Activated B cell treated with CpG ODN at 0.5 μM for 24 hours (primary cell): ENCODE results near the gene RPL7A. TPM values are rescaled to one million over a fixed set of nuclear protein-coding genes. Genes with fewer than 3 reads are reported as not detected.

ENCODE experiments used
- ATAC-seq: fragments of 200-7000 bp; cut with Tn5 transposase; one replicate; pipeline ENCODE4 v1.10.0; 2021; ENCODE audit warnings: low read depth, mild to moderate bottlenecking, moderate library complexity
- CTCF ChIA-PET: fragments of 350-600 bp; sonication (Branson Sonifier 250); formaldehyde crosslinking; loops from one replicate; lab custom pipeline; 2021; ENCODE audit warnings: antibody characterized with exemption; lab: Charles Lee
- POLR2A ChIA-PET: fragments of 350-600 bp; sonication (Branson Sonifier 250); formaldehyde crosslinking; loops from one replicate; lab custom pipeline; 2021; ENCODE audit warnings: antibody characterized with exemption; lab: Charles Lee
- DNase-seq: peaks from one replicate; pipeline ENCODE4 v3.0.0; 2022
- H3K27ac Mint-ChIP-seq: one replicate; pipeline ENCODE4 v1.8.0; 2020; ENCODE audit warnings: mixed read lengths
- H3K27me3 Mint-ChIP-seq: one replicate; pipeline ENCODE4 v1.8.0; 2021; ENCODE audit warnings: mixed read lengths
- H3K36me3 Mint-ChIP-seq: one replicate; pipeline ENCODE4 v1.8.0; 2021; ENCODE audit warnings: low read depth, mixed read lengths
- H3K4me1 Mint-ChIP-seq: one replicate; pipeline ENCODE4 v1.8.0; 2021; ENCODE audit warnings: mixed read lengths
- H3K4me3 Mint-ChIP-seq: one replicate; pipeline ENCODE4 v1.8.0; 2020; ENCODE audit warnings: mild to moderate bottlenecking, mixed read lengths
- H3K9me3 Mint-ChIP-seq: one replicate; pipeline ENCODE4 v1.8.0; 2020; ENCODE audit warnings: mixed read lengths
- intact Hi-C: fragments of 100-400 bp; cut with micrococcal nuclease; formaldehyde crosslinking; loops from one replicate; pipeline ENCODE4 v1.15.1; 2024
- total RNA-seq: library from RNA; stranded (reverse); gene quantifications from 2 replicates; pipeline ENCODE4 v1.2.3, GENCODE V29; 2022
- TF ChIP-seq, protein P1 (sequence below): fragments of 200-600 bp; IDR thresholded peaks from one replicate; pipeline ENCODE4 v1.8.0; 2022; ENCODE audit warnings: antibody characterized with exemption, mild to moderate bottlenecking

RPL7A gene
- total RNA-seq, 1 donor from 2014 or later, result 3,786 TPM

DNA sequence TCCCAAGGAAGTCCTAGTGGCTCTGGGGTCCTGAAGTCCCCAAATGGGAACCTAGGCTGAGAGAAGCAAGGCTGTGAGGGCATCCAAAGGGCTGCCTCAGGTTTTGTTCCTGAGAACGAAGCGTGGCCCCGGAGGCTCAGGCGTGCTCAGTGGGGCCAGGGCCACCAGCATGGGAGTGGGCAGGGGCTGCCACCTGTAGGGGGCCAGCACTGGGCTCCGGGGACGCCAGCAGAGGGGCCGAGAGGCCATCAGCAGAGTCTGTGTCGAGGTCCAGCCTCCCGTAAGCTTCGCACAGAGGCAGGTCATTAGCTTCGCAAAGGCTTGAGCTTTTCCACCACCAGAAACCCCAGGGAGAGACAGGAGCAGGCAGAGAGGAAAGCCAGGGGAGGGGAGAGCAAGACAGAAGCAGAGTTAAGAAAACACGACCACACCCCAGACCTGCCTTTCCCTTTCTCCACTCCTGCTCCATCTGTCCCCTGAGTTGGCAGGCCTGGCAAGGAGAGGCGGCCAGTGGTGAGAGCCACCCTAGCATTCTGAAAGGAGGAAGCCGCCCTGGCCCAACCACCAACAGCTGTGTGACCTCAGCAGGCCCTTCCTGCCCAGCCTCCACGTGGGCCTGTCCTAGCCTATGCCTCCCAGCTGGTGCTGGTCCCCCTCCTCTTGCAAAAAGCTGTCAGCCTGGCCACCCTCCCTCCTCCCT is 6.5 kb upstream of the RPL7A start:
- intact Hi-C loops, result no loop called here
- CTCF ChIA-PET, result interaction anchor here (1.4 kb wide), 1 partner anchor 9 kb away, joined by 5 read pairs; no protein-coding TSS in a partner anchor

DNA sequence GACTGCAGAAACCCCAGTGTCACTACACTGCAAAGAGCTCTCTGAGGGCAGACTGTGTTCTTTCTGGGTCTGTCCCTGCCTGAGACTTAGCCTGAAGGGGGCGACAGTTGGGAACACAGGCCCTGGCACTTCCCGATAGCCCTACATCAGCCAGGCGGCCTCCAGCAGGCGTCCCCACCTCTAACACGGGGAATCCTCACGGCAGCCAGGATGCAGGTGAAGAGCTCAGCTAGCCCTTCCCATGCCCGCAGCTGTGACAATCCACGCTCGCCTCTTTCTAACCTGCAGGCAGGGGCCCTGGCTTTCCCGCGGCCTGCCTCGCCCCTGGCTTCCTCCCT is 6.0 kb upstream of the RPL7A start:
- intact Hi-C loops, result no loop called here
- Mint-ChIP-seq H3K4me3 (no peak overlapping the region), H3K9me3 (no peaks in the 10 kb centered on the region), H3K36me3 (peaks cover 68% of the 10 kb centered on the region), H3K27me3 (no peaks in the 10 kb centered on the region), H3K27ac (peak overlapping the region; percentile 73), H3K4me1 (peaks cover 53% of the 10 kb centered on the region)
- DNase-seq (no peak), ATAC-seq (no peak)
- TF ChIP-seq, protein P1, sequence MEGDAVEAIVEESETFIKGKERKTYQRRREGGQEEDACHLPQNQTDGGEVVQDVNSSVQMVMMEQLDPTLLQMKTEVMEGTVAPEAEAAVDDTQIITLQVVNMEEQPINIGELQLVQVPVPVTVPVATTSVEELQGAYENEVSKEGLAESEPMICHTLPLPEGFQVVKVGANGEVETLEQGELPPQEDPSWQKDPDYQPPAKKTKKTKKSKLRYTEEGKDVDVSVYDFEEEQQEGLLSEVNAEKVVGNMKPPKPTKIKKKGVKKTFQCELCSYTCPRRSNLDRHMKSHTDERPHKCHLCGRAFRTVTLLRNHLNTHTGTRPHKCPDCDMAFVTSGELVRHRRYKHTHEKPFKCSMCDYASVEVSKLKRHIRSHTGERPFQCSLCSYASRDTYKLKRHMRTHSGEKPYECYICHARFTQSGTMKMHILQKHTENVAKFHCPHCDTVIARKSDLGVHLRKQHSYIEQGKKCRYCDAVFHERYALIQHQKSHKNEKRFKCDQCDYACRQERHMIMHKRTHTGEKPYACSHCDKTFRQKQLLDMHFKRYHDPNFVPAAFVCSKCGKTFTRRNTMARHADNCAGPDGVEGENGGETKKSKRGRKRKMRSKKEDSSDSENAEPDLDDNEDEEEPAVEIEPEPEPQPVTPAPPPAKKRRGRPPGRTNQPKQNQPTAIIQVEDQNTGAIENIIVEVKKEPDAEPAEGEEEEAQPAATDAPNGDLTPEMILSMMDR, result no peak
- ChIA-PET CTCF (no interaction called here), POLR2A (interaction anchor here (1.1 to 1.8 kb wide), 3 partner anchors 10 to 311 kb away, joined by 3 to 5 read pairs (median 4); partner anchors contain the start of gene GTF3C5)

More for the DNA sequence above, 6.5 kb upstream of the RPL7A start:
- TF ChIP-seq, protein P1, result no peak
- H3K9me3 Mint-ChIP-seq, result no peaks in the 10 kb centered on the region
- peaks cover 66% of the 10 kb centered on the region for H3K36me3 Mint-ChIP-seq
- ATAC-seq (peak; percentile 32), DNase-seq (no peak)
- peak overlapping the region; percentile 87 for H3K27ac Mint-ChIP-seq
- H3K4me3 Mint-ChIP-seq, result no peak overlapping the region
- POLR2A ChIA-PET, result interaction anchor here (1.0 to 1.8 kb wide), 4 partner anchors 10 to 311 kb away, joined by 3 to 5 read pairs (median 4); partner anchors contain the start of genes GTF3C5 and SURF1
- H3K27me3 Mint-ChIP-seq, result no peaks in the 10 kb centered on the region
- H3K4me1 Mint-ChIP-seq, result peaks cover 52% of the 10 kb centered on the region

DNA sequence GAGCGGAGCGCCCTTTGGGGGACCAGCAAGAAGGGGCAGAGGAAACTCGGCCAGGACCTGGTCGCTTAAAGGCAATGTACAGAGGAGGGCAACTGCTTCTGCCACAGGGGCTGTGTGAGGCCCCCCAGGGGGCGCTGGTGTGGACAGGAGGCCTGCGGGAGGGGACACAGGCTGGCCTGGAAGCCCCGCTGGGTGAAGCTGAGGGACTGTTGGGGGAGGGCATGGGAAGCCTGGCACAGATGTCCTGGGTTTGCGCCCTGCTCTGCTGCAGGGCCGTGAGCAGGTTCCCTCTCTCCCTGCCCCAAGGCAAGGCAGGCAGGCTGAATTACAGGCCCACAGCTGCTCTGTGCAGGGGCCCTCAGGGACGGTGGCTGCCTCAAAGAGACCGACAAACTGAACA is 5.4 kb upstream of the RPL7A start:
- TF ChIP-seq, protein P1, result no peak
- Mint-ChIP-seq H3K27ac (no peak overlapping the region), H3K9me3 (no peaks in the 10 kb centered on the region), H3K36me3 (peaks cover 69% of the 10 kb centered on the region), H3K27me3 (no peaks in the 10 kb centered on the region), H3K4me1 (peaks cover 55% of the 10 kb centered on the region), H3K4me3 (no peak overlapping the region)
- ATAC-seq (no peak), DNase-seq (no peak)
- ChIA-PET POLR2A (interaction anchor here (1.1 to 1.3 kb wide), 2 partner anchors 11 to 312 kb away, joined by 3 to 4 read pairs; partner anchors contain the start of gene GTF3C5), CTCF (no interaction called here)
- intact Hi-C loops, result no loop called here

DNA sequence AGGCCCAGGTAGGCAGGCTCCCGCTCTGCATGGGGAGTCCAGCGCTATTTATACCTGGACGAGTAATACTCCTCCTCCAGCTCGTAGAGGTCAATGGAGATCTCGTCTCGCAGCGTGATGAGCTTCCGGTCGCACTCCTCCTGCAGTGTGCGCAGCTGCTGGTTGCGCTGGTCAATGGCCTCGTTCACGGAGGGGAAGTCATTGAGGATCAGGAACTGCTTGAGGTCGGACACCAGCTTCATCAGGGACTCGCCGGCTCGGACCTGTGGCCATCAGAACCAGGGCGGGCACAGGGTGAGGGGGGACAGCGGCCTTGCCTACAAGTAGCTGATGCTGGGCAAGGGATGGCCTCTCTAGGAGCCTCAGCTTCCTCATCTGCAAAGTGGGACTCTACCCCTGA is 3.9 kb upstream of the RPL7A start:
- ATAC-seq (no peak), DNase-seq (no peak)
- no peak overlapping the region for H3K4me3 Mint-ChIP-seq
- H3K9me3 Mint-ChIP-seq, result no peaks in the 10 kb centered on the region
- peaks cover 77% of the 10 kb centered on the region for H3K36me3 Mint-ChIP-seq
- ChIA-PET CTCF (no interaction called here), POLR2A (interaction anchor here (0.7 kb wide), 1 partner anchor 9 kb away, joined by 3 read pairs; no protein-coding TSS in a partner anchor)
- H3K27ac Mint-ChIP-seq, result no peak overlapping the region
- intact Hi-C loops, result no loop called here
- H3K4me1 Mint-ChIP-seq, result peaks cover 61% of the 10 kb centered on the region
- TF ChIP-seq, protein P1, result no peak
- H3K27me3 Mint-ChIP-seq, result no peaks in the 10 kb centered on the region

DNA sequence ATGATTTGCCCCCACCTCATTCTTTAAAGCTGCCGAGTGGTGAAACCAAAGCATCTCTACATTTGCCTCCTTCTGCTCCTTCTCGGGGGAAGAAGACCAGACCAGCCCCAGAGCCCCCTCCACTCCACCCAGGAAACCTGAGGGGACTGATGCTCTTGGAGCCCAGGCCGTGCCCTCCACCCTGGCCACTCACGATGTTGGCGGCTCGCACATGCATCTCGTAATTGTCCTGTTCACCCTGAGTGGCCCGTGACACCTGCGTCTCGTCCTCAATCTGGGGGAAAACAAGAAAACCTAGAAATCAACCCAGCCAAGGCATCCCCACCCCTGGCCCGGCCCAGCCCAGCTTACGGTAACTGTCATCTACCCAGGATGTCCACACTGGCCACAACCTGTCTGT is 3.0 kb upstream of the RPL7A start:
- ChIA-PET CTCF (no interaction called here), POLR2A (no interaction called here)
- ATAC-seq, result no peak
- intact Hi-C loops, result no loop called here
- Mint-ChIP-seq H3K36me3 (peaks cover 77% of the 10 kb centered on the region), H3K4me3 (no peak overlapping the region), H3K9me3 (no peaks in the 10 kb centered on the region), H3K27ac (no peak overlapping the region), H3K27me3 (no peaks in the 10 kb centered on the region), H3K4me1 (peaks cover 61% of the 10 kb centered on the region)
- TF ChIP-seq, protein P1, result no peak
- DNase-seq, result no peak
